GM23338 (cell line): ENCODE results near the gene ATP5MK.

Source experiments
- CREB1 ChIP-seq: fragments of 250-450 bp; sonication (Bioruptor Pico); IDR thresholded peaks from 2 replicates; pipeline ENCODE4 v1.5.0; 2020; ENCODE audit warnings: low read depth, mild to moderate bottlenecking, moderate library complexity
- EZH2 ChIP-seq: fragments of 200-600 bp; sonication (generic); IDR thresholded peaks from one replicate; pipeline ENCODE4 v1.8.0; 2017; ENCODE audit warnings: antibody characterized with exemption, mild to moderate bottlenecking, low read depth; ENCODE audit not compliant: unreplicated experiment
- EZH2phosphoT487 ChIP-seq: fragments of 200-600 bp; sonication (generic); IDR thresholded peaks from one replicate; pipeline ENCODE4 v1.8.1; 2018; ENCODE audit warnings: antibody characterized with exemption; ENCODE audit not compliant: unreplicated experiment
- JUNB ChIP-seq: IDR thresholded peaks from one replicate; pipeline ENCODE4 v1.6.1; 2016; ENCODE audit warnings: antibody characterized with exemption; ENCODE audit not compliant: unreplicated experiment
- POLR2AphosphoS5 ChIP-seq: IDR thresholded peaks from 2 replicates; pipeline ENCODE4 v1.6.1; 2016; ENCODE audit warnings: antibody characterized with exemption, low read depth
- STAT1 ChIP-seq: IDR thresholded peaks from one replicate; pipeline ENCODE4 v1.6.1; 2016; ENCODE audit warnings: antibody characterized with exemption; ENCODE audit not compliant: unreplicated experiment
- ZNF331 ChIP-seq: fragments of 250-450 bp; sonication (Bioruptor Pico); IDR thresholded peaks from 2 replicates; pipeline ENCODE4 v1.5.0; 2020; ENCODE audit warnings: low read depth, mild to moderate bottlenecking, moderate library complexity
- TF ChIP-seq, protein P1 (sequence below): IDR thresholded peaks from one replicate; pipeline ENCODE4 v1.6.1; 2018; ENCODE audit warnings: antibody characterized with exemption; ENCODE audit not compliant: unreplicated experiment
- TF ChIP-seq, protein P2 (sequence below), 2 experiments: fragments of 200-600 bp in 1 of 2; sonication (generic) in 1 of 2; conservative IDR thresholded peaks; 2 replicates each; pipeline versions ENCODE4 v1.5.1 to v1.6.1; 2016 to 2017; ENCODE audit warnings: antibody characterized with exemption in 2 of 2, low read depth in 2 of 2, mild to moderate bottlenecking in 2 of 2, moderate library complexity in 1 of 2
- TF ChIP-seq, protein P3 (sequence below): IDR thresholded peaks from 2 replicates; pipeline ENCODE4 v1.6.1; 2016; ENCODE audit warnings: antibody characterized with exemption

- TF ChIP-seq, protein P1, sequence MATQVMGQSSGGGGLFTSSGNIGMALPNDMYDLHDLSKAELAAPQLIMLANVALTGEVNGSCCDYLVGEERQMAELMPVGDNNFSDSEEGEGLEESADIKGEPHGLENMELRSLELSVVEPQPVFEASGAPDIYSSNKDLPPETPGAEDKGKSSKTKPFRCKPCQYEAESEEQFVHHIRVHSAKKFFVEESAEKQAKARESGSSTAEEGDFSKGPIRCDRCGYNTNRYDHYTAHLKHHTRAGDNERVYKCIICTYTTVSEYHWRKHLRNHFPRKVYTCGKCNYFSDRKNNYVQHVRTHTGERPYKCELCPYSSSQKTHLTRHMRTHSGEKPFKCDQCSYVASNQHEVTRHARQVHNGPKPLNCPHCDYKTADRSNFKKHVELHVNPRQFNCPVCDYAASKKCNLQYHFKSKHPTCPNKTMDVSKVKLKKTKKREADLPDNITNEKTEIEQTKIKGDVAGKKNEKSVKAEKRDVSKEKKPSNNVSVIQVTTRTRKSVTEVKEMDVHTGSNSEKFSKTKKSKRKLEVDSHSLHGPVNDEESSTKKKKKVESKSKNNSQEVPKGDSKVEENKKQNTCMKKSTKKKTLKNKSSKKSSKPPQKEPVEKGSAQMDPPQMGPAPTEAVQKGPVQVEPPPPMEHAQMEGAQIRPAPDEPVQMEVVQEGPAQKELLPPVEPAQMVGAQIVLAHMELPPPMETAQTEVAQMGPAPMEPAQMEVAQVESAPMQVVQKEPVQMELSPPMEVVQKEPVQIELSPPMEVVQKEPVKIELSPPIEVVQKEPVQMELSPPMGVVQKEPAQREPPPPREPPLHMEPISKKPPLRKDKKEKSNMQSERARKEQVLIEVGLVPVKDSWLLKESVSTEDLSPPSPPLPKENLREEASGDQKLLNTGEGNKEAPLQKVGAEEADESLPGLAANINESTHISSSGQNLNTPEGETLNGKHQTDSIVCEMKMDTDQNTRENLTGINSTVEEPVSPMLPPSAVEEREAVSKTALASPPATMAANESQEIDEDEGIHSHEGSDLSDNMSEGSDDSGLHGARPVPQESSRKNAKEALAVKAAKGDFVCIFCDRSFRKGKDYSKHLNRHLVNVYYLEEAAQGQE, result no peak
- TF ChIP-seq CREB1 (CRISPR knock-in tag) (no peak), EZH2 (no peak), POLR2AphosphoS5 (no peak), ZNF331 (CRISPR knock-in tag) (no peak), EZH2phosphoT487 (no peak), JUNB (no peak), STAT1 (no peak)
- TF ChIP-seq, protein P2, sequence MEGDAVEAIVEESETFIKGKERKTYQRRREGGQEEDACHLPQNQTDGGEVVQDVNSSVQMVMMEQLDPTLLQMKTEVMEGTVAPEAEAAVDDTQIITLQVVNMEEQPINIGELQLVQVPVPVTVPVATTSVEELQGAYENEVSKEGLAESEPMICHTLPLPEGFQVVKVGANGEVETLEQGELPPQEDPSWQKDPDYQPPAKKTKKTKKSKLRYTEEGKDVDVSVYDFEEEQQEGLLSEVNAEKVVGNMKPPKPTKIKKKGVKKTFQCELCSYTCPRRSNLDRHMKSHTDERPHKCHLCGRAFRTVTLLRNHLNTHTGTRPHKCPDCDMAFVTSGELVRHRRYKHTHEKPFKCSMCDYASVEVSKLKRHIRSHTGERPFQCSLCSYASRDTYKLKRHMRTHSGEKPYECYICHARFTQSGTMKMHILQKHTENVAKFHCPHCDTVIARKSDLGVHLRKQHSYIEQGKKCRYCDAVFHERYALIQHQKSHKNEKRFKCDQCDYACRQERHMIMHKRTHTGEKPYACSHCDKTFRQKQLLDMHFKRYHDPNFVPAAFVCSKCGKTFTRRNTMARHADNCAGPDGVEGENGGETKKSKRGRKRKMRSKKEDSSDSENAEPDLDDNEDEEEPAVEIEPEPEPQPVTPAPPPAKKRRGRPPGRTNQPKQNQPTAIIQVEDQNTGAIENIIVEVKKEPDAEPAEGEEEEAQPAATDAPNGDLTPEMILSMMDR (conservative IDR thresholded peaks at IDR 0.05; ENCODE audit: low read depth in 2 of 2), result no peak
- TF ChIP-seq, protein P3, sequence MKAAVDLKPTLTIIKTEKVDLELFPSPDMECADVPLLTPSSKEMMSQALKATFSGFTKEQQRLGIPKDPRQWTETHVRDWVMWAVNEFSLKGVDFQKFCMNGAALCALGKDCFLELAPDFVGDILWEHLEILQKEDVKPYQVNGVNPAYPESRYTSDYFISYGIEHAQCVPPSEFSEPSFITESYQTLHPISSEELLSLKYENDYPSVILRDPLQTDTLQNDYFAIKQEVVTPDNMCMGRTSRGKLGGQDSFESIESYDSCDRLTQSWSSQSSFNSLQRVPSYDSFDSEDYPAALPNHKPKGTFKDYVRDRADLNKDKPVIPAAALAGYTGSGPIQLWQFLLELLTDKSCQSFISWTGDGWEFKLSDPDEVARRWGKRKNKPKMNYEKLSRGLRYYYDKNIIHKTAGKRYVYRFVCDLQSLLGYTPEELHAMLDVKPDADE, result no peak
Observed at GRCh38 chr10:103444478-103444877, 48.2 kb upstream of the ATP5MK start.
